HepG2 (cell line): Measurements from ENCODE around the gene VASN. TPM values are rescaled to one million over a fixed set of nuclear protein-coding genes. Genes with fewer than 3 reads are reported as not detected.

ENCODE experiments used
- CBX1 ChIP-seq: IDR thresholded peaks from one replicate; pipeline ENCODE4 v1.6.1; 2016; ENCODE audit warnings: antibody characterized with exemption, low read depth
- CERS6 ChIP-seq: sonication (generic); formaldehyde crosslinking; IDR thresholded peaks from 2 replicates; pipeline ENCODE4 v1.5.0; 2020; ENCODE audit warnings: missing genetic modification reagents
- CHCHD3 ChIP-seq: sonication (generic); formaldehyde crosslinking; IDR thresholded peaks from 2 replicates; pipeline ENCODE4 v1.8.0; 2022; ENCODE audit warnings: mild to moderate bottlenecking, missing genetic modification reagents, moderate library complexity
- GATAD1 ChIP-seq: IDR thresholded peaks from 2 replicates; pipeline ENCODE4 v1.6.1; 2016; ENCODE audit warnings: missing genetic modification reagents, missing compliant biosample characterization
- HMG20A ChIP-seq: IDR thresholded peaks from 2 replicates; pipeline ENCODE4 v1.6.1; 2016; ENCODE audit warnings: borderline replicate concordance
- HNRNPLL ChIP-seq: fragments of 200-400 bp; formaldehyde crosslinking; IDR thresholded peaks from 2 replicates; pipeline ENCODE4 v1.6.1; 2017; ENCODE audit warnings: mild to moderate bottlenecking, low read depth, low read length; ENCODE audit not compliant: poor library complexity, severe bottlenecking
- KLF9 ChIP-seq: IDR thresholded peaks from 2 replicates; pipeline ENCODE4 v1.6.1; 2016; ENCODE audit warnings: low read depth
- MTF2 ChIP-seq: sonication (generic); formaldehyde crosslinking; IDR thresholded peaks from 2 replicates; pipeline ENCODE4 v1.5.0; 2020; ENCODE audit warnings: missing genetic modification reagents, borderline replicate concordance
- NCOR1 ChIP-seq: fragments of 200-600 bp; sonication (generic); IDR thresholded peaks from 2 replicates; pipeline ENCODE4 v1.7.0; 2017; ENCODE audit warnings: antibody characterized with exemption, low read length, borderline replicate concordance
- NFE2L1 ChIP-seq: sonication (generic); formaldehyde crosslinking; IDR thresholded peaks from 2 replicates; pipeline ENCODE4 v1.4.0; 2020; ENCODE audit warnings: missing genetic modification reagents, mild to moderate bottlenecking, borderline replicate concordance
- PAWR ChIP-seq: sonication (generic); formaldehyde crosslinking; IDR thresholded peaks from 2 replicates; pipeline ENCODE4 v1.4.0; 2020; ENCODE audit warnings: missing genetic modification reagents, mild to moderate bottlenecking, borderline replicate concordance
- POLR2G ChIP-seq: fragments of 200-400 bp; formaldehyde crosslinking; IDR thresholded peaks from 2 replicates; pipeline ENCODE4 v1.6.1; 2018; ENCODE audit warnings: mild to moderate bottlenecking, low read depth, low read length, moderate library complexity
- SCMH1 ChIP-seq: sonication (generic); formaldehyde crosslinking; IDR thresholded peaks from 2 replicates; pipeline ENCODE4 v1.9.0; 2021; ENCODE audit warnings: missing genetic modification reagents, mild to moderate bottlenecking, borderline replicate concordance
- SIN3A ChIP-seq: IDR thresholded peaks from 2 replicates; pipeline ENCODE4 v1.6.1; 2011; ENCODE audit warnings: low read depth, mild to moderate bottlenecking, control low read depth, low read length, borderline replicate concordance
- SIX1 ChIP-seq: sonication (generic); formaldehyde crosslinking; IDR thresholded peaks from 2 replicates; pipeline ENCODE4 v1.4.0; 2020; ENCODE audit warnings: missing genetic modification reagents, borderline replicate concordance
- SNAI1 ChIP-seq: sonication (generic); formaldehyde crosslinking; IDR thresholded peaks from 2 replicates; pipeline ENCODE4 v1.5.0; 2020; ENCODE audit warnings: mild to moderate bottlenecking, missing genetic modification reagents, borderline replicate concordance
- SP4 ChIP-seq: sonication (generic); formaldehyde crosslinking; IDR thresholded peaks from 2 replicates; pipeline ENCODE4 v1.8.1; 2023; ENCODE audit warnings: mild to moderate bottlenecking, missing genetic modification reagents
- TAF15 ChIP-seq: fragments of 200-400 bp; formaldehyde crosslinking; IDR thresholded peaks from one replicate; pipeline ENCODE4 v1.6.1; 2018; ENCODE audit warnings: mild to moderate bottlenecking, low read depth, low read length; ENCODE audit not compliant: poor library complexity, severe bottlenecking
- TCF12 ChIP-seq, 2 experiments: fragments of 450-650 bp in 1 of 2; sonication (generic) in 1 of 2; formaldehyde crosslinking in 1 of 2; IDR thresholded peaks; 2 replicates each; pipeline versions ENCODE4 v1.6.1 to v1.8.0; 2017 to 2022; ENCODE audit warnings: antibody characterized with exemption in 1 of 2, mild to moderate bottlenecking in 1 of 2, missing genetic modification reagents in 1 of 2, moderate library complexity in 1 of 2
- ZBTB37 ChIP-seq: sonication (generic); formaldehyde crosslinking; IDR thresholded peaks from 2 replicates; pipeline ENCODE4 v1.4.0; 2020; ENCODE audit warnings: mild to moderate bottlenecking, missing genetic modification reagents
- ZFP62 ChIP-seq: sonication (generic); formaldehyde crosslinking; IDR thresholded peaks from 2 replicates; pipeline ENCODE4 v1.4.0; 2020; ENCODE audit warnings: missing genetic modification reagents
- ZNF20 ChIP-seq: sonication (generic); formaldehyde crosslinking; IDR thresholded peaks from 2 replicates; pipeline ENCODE4 v1.4.0; 2020; ENCODE audit warnings: mild to moderate bottlenecking, moderate library complexity, missing genetic modification reagents
- ZNF207 ChIP-seq: fragments of 450-650 bp; IDR thresholded peaks from 2 replicates; pipeline ENCODE4 v1.6.1; 2016; ENCODE audit warnings: antibody characterized with exemption, borderline replicate concordance
- ZNF33B ChIP-seq: sonication (generic); formaldehyde crosslinking; IDR thresholded peaks from 2 replicates; pipeline ENCODE4 v1.5.1; 2020; ENCODE audit warnings: mild to moderate bottlenecking, missing genetic modification reagents
- ZNF382 ChIP-seq: sonication (generic); formaldehyde crosslinking; IDR thresholded peaks from 2 replicates; pipeline ENCODE4 v1.5.0; 2020; ENCODE audit warnings: missing genetic modification reagents, mild to moderate bottlenecking, borderline replicate concordance
- ZNF550 ChIP-seq: sonication (generic); formaldehyde crosslinking; IDR thresholded peaks from 2 replicates; pipeline ENCODE4 v1.4.0; 2020; ENCODE audit warnings: mild to moderate bottlenecking, missing genetic modification reagents, borderline replicate concordance
- ZNF598 ChIP-seq: sonication (generic); formaldehyde crosslinking; IDR thresholded peaks from 2 replicates; pipeline ENCODE4 v1.5.1; 2020; ENCODE audit warnings: mild to moderate bottlenecking, missing genetic modification reagents, borderline replicate concordance
- ZNF644 ChIP-seq: IDR thresholded peaks from 2 replicates; pipeline ENCODE4 v1.6.1; 2016; ENCODE audit warnings: low read depth
- ZNF672 ChIP-seq: sonication (generic); formaldehyde crosslinking; IDR thresholded peaks from 2 replicates; pipeline ENCODE4 v1.8.1; 2022; ENCODE audit warnings: missing genetic modification reagents
- polyA plus RNA-seq, 8 experiments: library from polyadenylated mRNA; depleted of rRNA in 3 of 8; stranded (reverse) in 7 of 8; unstranded in 1 of 8; fragments of >200 nt; fragmentation: Illumina TruSeq in 4 of 8; extraction: Trizol in 4 of 8; gene quantifications; 2 replicates each; pipeline versions ENCODE4 v1.2.1 to v1.2.3, GENCODE V29; 2011 to 2016; ENCODE audit warnings: low read depth in 4 of 8, missing spikeins in 1 of 8, mixed read lengths in 1 of 8; ENCODE audit not compliant: insufficient read depth in 1 of 8
- total RNA-seq, 5 experiments: library from RNA; depleted of rRNA; stranded (reverse); fragments of >200 nt; fragmentation: Illumina TruSeq; extraction: Trizol; gene quantifications; 2 replicates each; pipeline ENCODE4 v1.2.3, GENCODE V29; 2016; ENCODE audit warnings: low read depth in 1 of 5

Gene VASN
- total and polyA plus RNA-seq, 2 of the 13 experiments (the other 11 are each of a cell fraction or from before 2014, with no cell fraction given) = 8.4 to 18.2 TPM

- TF ChIP-seq ZNF382 (CRISPR knock-in tag) = no peak
- no peak for TF ChIP-seq CHCHD3 (CRISPR knock-in tag)
- peak; percentile 80 for TF ChIP-seq ZBTB37 (CRISPR knock-in tag)
- TF ChIP-seq ZFP62 (CRISPR knock-in tag) = no peak
- no peak for TF ChIP-seq ZNF33B
- 0 out of 2 replicates have a peak, but pooled peaks have one; percentile 19 for TF ChIP-seq MTF2 (CRISPR knock-in tag)
- TF ChIP-seq SNAI1 (CRISPR knock-in tag) = no peak
- peak; percentile 17; the same call in 1 of the 2 replicates for TF ChIP-seq SP4 (CRISPR knock-in tag)
- TF ChIP-seq HNRNPLL = no peak
- no peak for TF ChIP-seq SCMH1
- peak; percentile 61; the same call in 1 of the 2 replicates for TF ChIP-seq SIN3A
- no peak for TF ChIP-seq NCOR1
- TF ChIP-seq CBX1 = no peak
- no peak for TF ChIP-seq ZNF550 (CRISPR knock-in tag)
- no peak for TF ChIP-seq TCF12 (IDR thresholded peaks at IDR 0.05)
- peak; percentile 61; the same call in 1 of the 2 replicates for TF ChIP-seq TCF12 (CRISPR knock-in tag; IDR thresholded peaks at IDR 0.05)
- TF ChIP-seq HMG20A = peak; percentile 84
- 0 out of 2 replicates have a peak, but pooled peaks have one; percentile 29 for TF ChIP-seq KLF9 (CRISPR knock-in tag)
- no peak for TF ChIP-seq ZNF598
- TF ChIP-seq ZNF672 (CRISPR knock-in tag) = no peak
- peak; percentile 59; the same call in 1 of the 2 replicates for TF ChIP-seq GATAD1 (CRISPR knock-in tag)
- no peak for TF ChIP-seq ZNF20 (CRISPR knock-in tag)
- no peak for TF ChIP-seq NFE2L1 (CRISPR knock-in tag)
- TF ChIP-seq TAF15 = no peak
- no peak for TF ChIP-seq SIX1 (CRISPR knock-in tag)
- no peak for TF ChIP-seq CERS6
- no peak for TF ChIP-seq PAWR (CRISPR knock-in tag)
- TF ChIP-seq POLR2G = no peak
- TF ChIP-seq ZNF644 = peak; percentile 62; the same call in 1 of the 2 replicates
- TF ChIP-seq ZNF207 = no peak
These were observed 25.5 kb upstream of the VASN start (continued) for GRCh38 chr16:4345836-4346781.
